ENCODE data around the gene TENT5D. TPM values are rescaled to one million over a fixed set of nuclear protein-coding genes. Genes with fewer than 3 reads are reported as not detected.
"Not testable (repeated sequence)": the region's sequence is repeated elsewhere in the genome, so short reads cannot be mapped to it uniquely, and the experiment has no call there.

Gene TENT5D
- not detected for total RNA-seq

DNA sequence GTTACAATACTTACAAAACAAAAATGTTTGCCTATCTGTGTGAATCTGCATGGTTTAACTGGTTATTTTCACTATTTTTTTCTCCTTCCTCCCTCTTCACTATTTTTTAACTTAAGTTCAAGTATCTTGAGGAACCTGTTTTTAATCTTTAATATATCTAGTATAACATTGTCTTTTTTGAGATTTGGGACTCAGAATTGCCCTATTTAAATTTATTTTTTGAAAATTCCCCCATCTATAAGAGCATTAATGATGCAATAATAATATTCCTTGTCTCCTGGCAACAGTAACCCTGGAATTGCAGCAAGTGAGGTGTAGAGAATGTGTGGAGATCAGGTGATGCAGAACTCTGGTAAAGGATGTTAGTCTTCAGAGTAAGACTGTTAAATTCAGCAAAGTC lies at the start of gene TENT5D:
Gene TENT5D (plus strand): TSS at position 301 of the 400 bp plus-strand sequence. CDS start 22,093 bp downstream, outside the sequence.
- no peak for DNase-seq (ENCODE audit: low read depth in 2 of 3, low spot score in 2 of 3)

- not testable (repeated sequence) for DNase-seq (ENCODE audit: low read depth in 2 of 3, low spot score in 2 of 3)
Observed at GRCh38 chrX:80385651-80386050, 34.6 kb upstream of the TENT5D start.

- DNase-seq (ENCODE audit: low read depth in 2 of 3, low spot score in 2 of 3), result no peak
Observed at GRCh38 chrX:80388206-80388605, 32.0 kb upstream of the TENT5D start.

GRCh38 chrX:80412042-80412441 lies 8.2 kb upstream of the TENT5D start:
- DNase-seq (ENCODE audit: low read depth in 2 of 3, low spot score in 2 of 3), result no peak

- DNase-seq (ENCODE audit: low read depth in 2 of 3, low spot score in 2 of 3), result no peak
Observed at GRCh38 chrX:80423000-80423399, 2.8 kb downstream of the TENT5D start.

- DNase-seq (ENCODE audit: low read depth in 2 of 3, low spot score in 2 of 3), result no peak
Observed at GRCh38 chrX:80423744-80424143, 3.5 kb downstream of the TENT5D start.

GRCh38 chrX:80430826-80431504 lies 10.7 kb downstream of the TENT5D start:
- peak in 1 of 3 donors; percentile 19 for DNase-seq (ENCODE audit: low read depth in 2 of 3, low spot score in 2 of 3)

DNA sequence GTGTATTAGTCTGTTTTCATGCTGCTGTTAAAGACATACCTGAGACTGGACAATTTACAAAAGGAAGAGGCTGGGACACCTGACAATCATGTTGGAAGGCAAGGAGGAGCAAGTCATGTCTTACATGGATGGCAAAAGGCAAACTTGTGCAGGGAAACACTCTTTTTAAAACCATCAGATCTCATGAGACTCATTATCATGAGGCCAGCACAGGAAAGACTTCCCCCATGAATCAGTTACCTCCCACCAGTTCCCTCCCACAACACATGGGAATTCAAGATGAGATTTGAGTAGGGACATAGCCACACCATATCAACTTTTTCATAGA lies 11.2 kb downstream of the TENT5D start:
- DNase-seq (ENCODE audit: low read depth in 2 of 3, low spot score in 2 of 3), result no peak

DNA sequence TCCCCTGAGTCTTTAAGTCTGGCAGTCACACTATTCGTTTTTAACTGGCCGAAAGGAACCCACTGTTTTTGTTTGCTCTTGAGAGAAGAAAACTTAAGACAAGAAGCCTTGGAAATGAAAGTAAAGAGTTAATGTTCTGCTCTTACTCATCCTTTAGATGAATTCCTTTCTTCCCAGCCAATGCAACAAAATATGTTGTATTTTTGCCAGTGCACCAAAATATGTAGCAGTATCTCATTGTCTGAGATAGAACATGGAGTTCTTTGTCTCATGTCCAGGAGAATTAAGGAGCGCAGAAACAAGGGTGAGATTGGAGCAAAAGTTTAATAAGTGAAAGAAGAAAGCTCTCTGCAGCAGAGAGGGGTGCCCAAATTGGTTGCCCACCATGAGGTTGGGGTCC lies 12.2 kb downstream of the TENT5D start:
- DNase-seq (ENCODE audit: low read depth in 2 of 3, low spot score in 2 of 3), result no peak

GRCh38 chrX:80432863-80433262 lies 12.6 kb downstream of the TENT5D start:
- DNase-seq (ENCODE audit: low read depth in 2 of 3, low spot score in 2 of 3), result peak in 1 of 3 donors; percentile 36

GRCh38 chrX:80468166-80468565 lies 47.9 kb downstream of the TENT5D start:
- DNase-seq (ENCODE audit: low read depth in 2 of 3, low spot score in 2 of 3), result not testable (repeated sequence)

DNA sequence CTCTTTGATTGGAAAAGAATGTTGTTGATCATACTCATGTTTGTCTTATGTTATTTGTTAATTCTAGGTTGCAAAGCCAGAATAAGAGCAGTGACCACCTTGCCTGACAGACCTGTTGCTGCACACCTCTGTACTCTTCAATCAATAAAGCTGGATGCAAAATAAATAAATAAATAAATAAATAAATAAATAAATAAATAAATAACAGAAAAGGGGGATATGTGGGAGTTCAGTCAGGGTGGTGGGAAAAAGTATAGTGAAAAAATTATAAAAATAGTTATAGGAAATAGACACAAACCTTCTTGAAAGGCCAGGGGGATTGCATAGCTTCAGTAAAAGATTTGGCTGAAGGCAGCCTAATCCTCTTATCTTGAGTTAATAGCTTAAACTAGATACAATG lies 51.3 kb downstream of the TENT5D start:
- no peak for DNase-seq (ENCODE audit: low read depth in 2 of 3, low spot score in 2 of 3)

- DNase-seq (ENCODE audit: low read depth in 2 of 3, low spot score in 2 of 3), result no peak
Observed at GRCh38 chrX:80485543-80485942, 65.3 kb downstream of the TENT5D start.

GRCh38 chrX:80486299-80486698 lies 66.1 kb downstream of the TENT5D start:
- no peak for DNase-seq (ENCODE audit: low read depth in 2 of 3, low spot score in 2 of 3)

GRCh38 chrX:80489166-80489565 lies 68.9 kb downstream of the TENT5D start:
- DNase-seq (ENCODE audit: low read depth in 2 of 3, low spot score in 2 of 3), result no peak

Measured in hematopoietic multipotent progenitor cell (in vitro differentiated cells).